WERI-Rb-1 (cell line): ENCODE measurements around the gene NEB.

Experiments used
- DNase-seq: peaks from one replicate; pipeline ENCODE4 v3.0.0-alpha.2; 2020
- H3K27ac ChIP-seq: fragments of 250-450 bp; sonication (Bioruptor Pico); 2 replicates; pipeline ENCODE4 v1.5.1; 2020; ENCODE audit warnings: mild to moderate bottlenecking, moderate library complexity
- H3K27me3 ChIP-seq: fragments of 250-450 bp; sonication (Bioruptor Pico); 2 replicates; pipeline ENCODE4 v1.5.1; 2021; ENCODE audit warnings: mild to moderate bottlenecking, low read depth, moderate library complexity; ENCODE audit not compliant: insufficient read depth, severe bottlenecking
- H3K36me3 ChIP-seq: fragments of 250-450 bp; sonication (Bioruptor Pico); 2 replicates; pipeline ENCODE4 v1.5.1; 2020; ENCODE audit warnings: mild to moderate bottlenecking, moderate library complexity
- H3K4me3 ChIP-seq: 2 replicates; pipeline ENCODE4 v1.5.1; 2011; ENCODE audit warnings: low read depth, mild to moderate bottlenecking, control low read depth, low read length
- H3K9me3 ChIP-seq: fragments of 250-450 bp; sonication (Bioruptor Pico); 2 replicates; pipeline ENCODE4 v1.5.1; 2021; ENCODE audit warnings: mild to moderate bottlenecking, moderate library complexity; ENCODE audit not compliant: severe bottlenecking
- TF ChIP-seq, protein P1 (sequence below): IDR thresholded peaks from 2 replicates; pipeline ENCODE4 v1.5.1; 2011; ENCODE audit warnings: low read depth, mild to moderate bottlenecking, control low read depth, inconsistent platforms, low read length

The NEB gene, protein sequence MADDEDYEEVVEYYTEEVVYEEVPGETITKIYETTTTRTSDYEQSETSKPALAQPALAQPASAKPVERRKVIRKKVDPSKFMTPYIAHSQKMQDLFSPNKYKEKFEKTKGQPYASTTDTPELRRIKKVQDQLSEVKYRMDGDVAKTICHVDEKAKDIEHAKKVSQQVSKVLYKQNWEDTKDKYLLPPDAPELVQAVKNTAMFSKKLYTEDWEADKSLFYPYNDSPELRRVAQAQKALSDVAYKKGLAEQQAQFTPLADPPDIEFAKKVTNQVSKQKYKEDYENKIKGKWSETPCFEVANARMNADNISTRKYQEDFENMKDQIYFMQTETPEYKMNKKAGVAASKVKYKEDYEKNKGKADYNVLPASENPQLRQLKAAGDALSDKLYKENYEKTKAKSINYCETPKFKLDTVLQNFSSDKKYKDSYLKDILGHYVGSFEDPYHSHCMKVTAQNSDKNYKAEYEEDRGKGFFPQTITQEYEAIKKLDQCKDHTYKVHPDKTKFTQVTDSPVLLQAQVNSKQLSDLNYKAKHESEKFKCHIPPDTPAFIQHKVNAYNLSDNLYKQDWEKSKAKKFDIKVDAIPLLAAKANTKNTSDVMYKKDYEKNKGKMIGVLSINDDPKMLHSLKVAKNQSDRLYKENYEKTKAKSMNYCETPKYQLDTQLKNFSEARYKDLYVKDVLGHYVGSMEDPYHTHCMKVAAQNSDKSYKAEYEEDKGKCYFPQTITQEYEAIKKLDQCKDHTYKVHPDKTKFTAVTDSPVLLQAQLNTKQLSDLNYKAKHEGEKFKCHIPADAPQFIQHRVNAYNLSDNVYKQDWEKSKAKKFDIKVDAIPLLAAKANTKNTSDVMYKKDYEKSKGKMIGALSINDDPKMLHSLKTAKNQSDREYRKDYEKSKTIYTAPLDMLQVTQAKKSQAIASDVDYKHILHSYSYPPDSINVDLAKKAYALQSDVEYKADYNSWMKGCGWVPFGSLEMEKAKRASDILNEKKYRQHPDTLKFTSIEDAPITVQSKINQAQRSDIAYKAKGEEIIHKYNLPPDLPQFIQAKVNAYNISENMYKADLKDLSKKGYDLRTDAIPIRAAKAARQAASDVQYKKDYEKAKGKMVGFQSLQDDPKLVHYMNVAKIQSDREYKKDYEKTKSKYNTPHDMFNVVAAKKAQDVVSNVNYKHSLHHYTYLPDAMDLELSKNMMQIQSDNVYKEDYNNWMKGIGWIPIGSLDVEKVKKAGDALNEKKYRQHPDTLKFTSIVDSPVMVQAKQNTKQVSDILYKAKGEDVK (N-terminal part only)

DNA sequence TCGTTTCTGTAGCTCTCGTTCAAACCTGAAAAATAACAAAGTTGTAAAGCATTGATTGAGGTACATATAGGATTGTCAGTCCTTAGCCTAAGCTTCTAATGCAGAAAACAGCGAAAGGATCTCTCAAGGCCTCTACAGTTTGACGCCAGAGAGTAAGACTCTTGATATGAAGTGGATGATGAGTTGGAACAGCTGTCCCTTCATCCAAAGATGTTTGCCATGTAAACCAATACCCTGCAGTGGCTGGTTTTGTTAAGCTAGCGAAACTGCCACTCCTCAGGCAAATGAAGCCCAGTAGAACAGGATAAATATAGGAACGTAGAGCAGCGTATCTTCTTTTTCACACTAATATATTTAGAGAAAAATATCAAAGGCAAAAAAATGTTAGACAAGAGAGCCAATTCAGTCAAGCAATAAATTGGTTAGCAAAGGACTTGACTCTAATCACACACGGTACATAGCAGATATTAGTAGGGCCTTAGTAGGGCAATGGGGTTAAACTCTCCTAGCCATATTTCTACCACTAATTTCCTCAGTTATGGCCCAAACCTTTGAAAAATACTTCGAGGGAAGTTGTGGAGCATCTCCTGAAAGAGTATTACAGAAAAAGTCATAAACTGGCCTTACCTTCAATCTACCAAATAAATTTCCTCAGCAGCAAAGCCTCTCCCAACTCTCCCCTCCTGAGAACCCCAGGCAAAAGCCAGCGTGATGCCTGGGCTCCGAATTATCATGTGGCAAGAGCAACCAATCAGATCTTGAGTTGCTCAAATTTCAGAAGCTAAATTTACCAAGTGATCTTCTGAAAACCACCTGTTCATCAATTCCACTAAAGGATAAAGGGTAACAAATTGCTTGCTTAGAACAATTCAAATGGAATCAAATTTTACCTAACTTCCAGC is at the start of gene NEB:
TSS of gene NEB (minus strand) at position 706 of the 902 bp plus-strand sequence. CDS start 1,320 bp downstream, outside the sequence.
- Histone ChIP-seq H3K36me3 (no peaks in the 10 kb centered on the region), H3K27ac (no peak within 1 kb of the TSS), H3K27me3 (no peaks in the 10 kb centered on the region), H3K4me3 (no peak within 1 kb of the TSS), H3K9me3 (no peaks in the 10 kb centered on the region)
- TF ChIP-seq, protein P1, sequence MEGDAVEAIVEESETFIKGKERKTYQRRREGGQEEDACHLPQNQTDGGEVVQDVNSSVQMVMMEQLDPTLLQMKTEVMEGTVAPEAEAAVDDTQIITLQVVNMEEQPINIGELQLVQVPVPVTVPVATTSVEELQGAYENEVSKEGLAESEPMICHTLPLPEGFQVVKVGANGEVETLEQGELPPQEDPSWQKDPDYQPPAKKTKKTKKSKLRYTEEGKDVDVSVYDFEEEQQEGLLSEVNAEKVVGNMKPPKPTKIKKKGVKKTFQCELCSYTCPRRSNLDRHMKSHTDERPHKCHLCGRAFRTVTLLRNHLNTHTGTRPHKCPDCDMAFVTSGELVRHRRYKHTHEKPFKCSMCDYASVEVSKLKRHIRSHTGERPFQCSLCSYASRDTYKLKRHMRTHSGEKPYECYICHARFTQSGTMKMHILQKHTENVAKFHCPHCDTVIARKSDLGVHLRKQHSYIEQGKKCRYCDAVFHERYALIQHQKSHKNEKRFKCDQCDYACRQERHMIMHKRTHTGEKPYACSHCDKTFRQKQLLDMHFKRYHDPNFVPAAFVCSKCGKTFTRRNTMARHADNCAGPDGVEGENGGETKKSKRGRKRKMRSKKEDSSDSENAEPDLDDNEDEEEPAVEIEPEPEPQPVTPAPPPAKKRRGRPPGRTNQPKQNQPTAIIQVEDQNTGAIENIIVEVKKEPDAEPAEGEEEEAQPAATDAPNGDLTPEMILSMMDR: no peak
- no peak for DNase-seq

DNA sequence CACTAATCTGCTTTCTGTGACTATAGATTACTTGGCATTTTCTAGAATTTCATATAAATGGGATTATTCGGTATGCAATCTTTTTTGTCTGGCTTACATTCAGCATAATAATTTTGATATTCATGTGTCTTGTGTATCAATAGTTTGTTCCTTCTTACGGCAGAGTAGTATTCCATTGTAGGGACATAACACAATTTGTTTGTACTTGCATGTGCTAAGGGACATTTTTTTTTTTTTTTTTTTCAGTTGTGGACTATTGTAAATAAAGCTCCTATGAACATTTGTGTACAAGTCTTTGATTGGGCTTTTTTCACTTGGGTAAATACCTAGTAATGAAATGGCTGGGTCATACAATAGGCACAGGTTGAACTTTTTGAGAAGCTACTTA is 48.9 kb upstream of the NEB start:
- Histone ChIP-seq H3K4me3 (no peak overlapping the region), H3K9me3 (no peaks in the 10 kb centered on the region), H3K27me3 (no peaks in the 10 kb centered on the region), H3K27ac (no peak overlapping the region), H3K36me3 (no peaks in the 10 kb centered on the region)
- no peak for DNase-seq
- TF ChIP-seq, protein P1: no peak

DNA sequence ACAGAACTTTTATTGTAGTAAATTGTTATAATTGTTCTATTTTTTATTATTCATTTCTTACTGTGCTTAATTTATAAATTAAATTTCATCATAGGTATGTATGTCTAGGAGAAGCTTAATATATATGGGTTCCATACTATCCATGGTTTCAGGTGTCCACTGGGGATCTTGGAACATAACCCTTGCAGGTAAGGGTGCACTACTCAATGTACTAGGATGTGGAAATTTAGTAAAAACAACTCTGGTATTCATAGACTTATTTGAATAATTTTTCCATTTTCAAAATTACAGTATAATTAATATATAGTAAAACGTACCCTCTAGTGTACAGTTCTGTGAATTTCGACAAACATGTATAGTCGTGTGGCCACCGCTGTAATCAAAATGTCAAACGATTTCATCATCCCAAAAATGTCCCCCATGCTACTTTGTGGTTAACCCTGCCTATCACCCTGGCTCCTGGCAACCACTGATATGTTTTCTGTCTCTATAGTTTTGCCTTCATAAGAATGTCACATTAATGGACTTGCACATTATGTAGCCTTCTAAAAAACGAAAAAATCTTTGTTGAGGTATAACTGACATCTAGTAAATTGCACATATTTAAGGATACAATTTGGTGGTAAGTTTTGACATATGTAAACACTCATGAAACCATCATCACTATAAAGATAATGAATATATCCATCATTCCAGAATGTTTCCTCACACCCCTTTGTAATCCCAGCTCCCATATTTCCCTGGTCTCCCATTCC is 48.3 kb upstream of the NEB start:
- Histone ChIP-seq H3K9me3 (no peaks in the 10 kb centered on the region), H3K27me3 (no peaks in the 10 kb centered on the region), H3K27ac (no peak overlapping the region), H3K4me3 (no peak overlapping the region), H3K36me3 (no peaks in the 10 kb centered on the region)
- no peak for DNase-seq
- TF ChIP-seq, protein P1: no peak

DNA sequence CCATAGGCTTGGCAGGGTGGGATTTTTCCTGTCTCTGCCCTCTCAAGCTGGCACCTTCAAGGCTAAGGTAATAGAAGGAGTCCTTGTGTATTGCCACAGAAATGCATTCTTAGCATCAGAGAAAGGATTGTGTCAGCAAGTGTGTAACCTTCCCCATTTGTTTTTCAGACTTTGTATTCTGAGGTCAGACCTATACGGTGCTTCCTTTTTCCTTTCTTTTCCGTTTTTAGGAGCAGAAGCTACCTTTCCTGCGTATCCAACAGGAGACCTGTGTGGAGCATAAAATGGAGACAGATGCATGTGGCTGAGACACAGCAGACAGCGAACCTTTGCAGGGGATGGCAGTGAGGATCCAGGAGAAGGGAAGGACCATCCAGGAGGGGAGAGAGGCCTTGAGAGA is 47.4 kb upstream of the NEB start:
- Histone ChIP-seq H3K27me3 (no peaks in the 10 kb centered on the region), H3K9me3 (no peaks in the 10 kb centered on the region), H3K4me3 (no peak overlapping the region), H3K36me3 (no peaks in the 10 kb centered on the region), H3K27ac (no peak overlapping the region)
- DNase-seq: no peak
- TF ChIP-seq, protein P1: no peak
